Kidney epithelial cell (primary cell): ENCODE results near the gene PLPPR3. TPM values are rescaled to one million over a fixed set of nuclear protein-coding genes. Genes with fewer than 3 reads are reported as not detected.

Experiments used
- DNase-seq: peaks from one replicate; pipeline ENCODE4 v3.0.0-alpha.2; 2010; ENCODE audit warnings: low read depth
- H3K27me3 ChIP-seq: 2 replicates; pipeline ENCODE4 v1.6.0; 2011; ENCODE audit warnings: low read length; ENCODE audit not compliant: control insufficient read depth, insufficient read depth
- H3K36me3 ChIP-seq: 2 replicates; pipeline ENCODE4 v1.5.1; 2011; ENCODE audit warnings: low read length; ENCODE audit not compliant: control insufficient read depth, insufficient read depth
- H3K4me3 ChIP-seq: 2 replicates; pipeline ENCODE4 v1.5.1; 2011; ENCODE audit warnings: low read depth, mild to moderate bottlenecking, control low read depth, low read length
- CTCF ChIP-seq: IDR thresholded peaks from 2 replicates; pipeline ENCODE4 v1.5.1; 2011; ENCODE audit warnings: mild to moderate bottlenecking, moderate library complexity, low read length, control low read depth, inconsistent platforms; ENCODE audit not compliant: insufficient read depth, poor library complexity, severe bottlenecking
- total RNA-seq: library from RNA; depleted of rRNA; stranded (reverse); fragments of >200 nt; gene quantifications from 2 replicates; pipeline ENCODE4 v1.2.3, GENCODE V29; 2015

Gene PLPPR3
- total RNA-seq, 1 donor from 2014 or later = 2.9 TPM

GRCh38 chr19:814152-815078 lies 7.3 kb downstream of the PLPPR3 start:
- no peaks in the 10 kb centered on the region for H3K27me3 ChIP-seq
- H3K36me3 ChIP-seq = peaks cover 1% of the 10 kb centered on the region
- H3K4me3 ChIP-seq = no peak overlapping the region
- no peak for TF ChIP-seq CTCF
- no peak for DNase-seq

GRCh38 chr19:813219-814151 lies 8.3 kb downstream of the PLPPR3 start:
- H3K36me3 ChIP-seq = peaks cover 1% of the 10 kb centered on the region
- no peak for TF ChIP-seq CTCF
- no peak overlapping the region for H3K4me3 ChIP-seq
- no peaks in the 10 kb centered on the region for H3K27me3 ChIP-seq
- no peak for DNase-seq

GRCh38 chr19:812747-813218 lies 9.0 kb downstream of the PLPPR3 start:
- no peak for TF ChIP-seq CTCF
- Histone ChIP-seq H3K36me3 (peaks cover 1% of the 10 kb centered on the region), H3K27me3 (no peaks in the 10 kb centered on the region), H3K4me3 (no peak overlapping the region)
- no peak for DNase-seq

GRCh38 chr19:812049-812746 lies 9.6 kb downstream of the PLPPR3 start:
- Histone ChIP-seq H3K27me3 (no peaks in the 10 kb centered on the region), H3K4me3 (no peak overlapping the region), H3K36me3 (peaks cover 1% of the 10 kb centered on the region)
- no peak for DNase-seq
- no peak for TF ChIP-seq CTCF

DNA sequence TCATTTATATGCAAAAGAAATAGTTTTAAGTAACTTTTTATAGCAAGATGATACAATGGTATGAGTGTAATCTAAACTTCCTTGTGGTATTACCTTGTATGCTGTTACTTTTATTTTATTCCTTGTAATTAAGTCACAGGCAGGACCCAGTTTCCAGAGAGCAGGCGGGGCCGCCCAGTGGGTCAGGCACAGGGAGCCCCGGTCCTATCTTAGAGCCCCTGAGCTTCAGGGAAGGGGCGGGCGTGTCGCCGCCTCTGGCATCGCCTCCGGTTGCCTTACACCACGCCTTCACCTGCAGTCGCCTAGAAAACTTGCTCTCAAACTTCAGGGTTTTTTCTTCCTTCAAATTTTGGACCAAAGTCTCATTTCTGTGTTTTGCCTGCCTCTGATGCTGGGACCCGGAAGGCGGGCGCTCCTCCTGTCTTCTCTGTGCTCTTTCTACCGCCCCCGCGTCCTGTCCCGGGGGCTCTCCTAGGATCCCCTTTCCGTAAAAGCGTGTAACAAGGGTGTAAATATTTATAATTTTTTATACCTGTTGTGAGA lies 10.2 kb downstream of the PLPPR3 start:
- H3K36me3 ChIP-seq = peaks cover 4% of the 10 kb centered on the region
- H3K4me3 ChIP-seq = no peak overlapping the region
- no peak for DNase-seq
- no peaks in the 10 kb centered on the region for H3K27me3 ChIP-seq
- no peak for TF ChIP-seq CTCF
